GM06990 (cell line): ENCODE measurements around the gene CDH3.
A peak's percentile ranks its signal among the peaks of the same experiment; 100 is the strongest.

Experiments used
- DNase-seq: peaks from one replicate; pipeline ENCODE4 v3.0.0-alpha.2; 2011; ENCODE audit not compliant: insufficient read length; ENCODE audit errors: extremely low read depth
- H3K27me3 ChIP-seq: replicated peaks from 2 replicates; pipeline ENCODE4 v1.6.0; 2011; ENCODE audit warnings: low read length; ENCODE audit not compliant: control insufficient read depth, insufficient read depth
- H3K36me3 ChIP-seq: 2 replicates; pipeline ENCODE4 v1.5.1; 2011; ENCODE audit warnings: low read length; ENCODE audit not compliant: control insufficient read depth, insufficient read depth
- H3K4me3 ChIP-seq: replicated peaks from 2 replicates; pipeline ENCODE4 v1.5.1; 2011; ENCODE audit warnings: low read depth, mild to moderate bottlenecking, control low read depth, low read length
- TF ChIP-seq, protein P1 (sequence below): IDR thresholded peaks from 2 replicates; pipeline ENCODE4 v1.5.1; 2011; ENCODE audit warnings: low read length, control low read depth, mild to moderate bottlenecking, inconsistent platforms; ENCODE audit not compliant: insufficient read depth, poor library complexity, severe bottlenecking

The CDH3 gene

DNA sequence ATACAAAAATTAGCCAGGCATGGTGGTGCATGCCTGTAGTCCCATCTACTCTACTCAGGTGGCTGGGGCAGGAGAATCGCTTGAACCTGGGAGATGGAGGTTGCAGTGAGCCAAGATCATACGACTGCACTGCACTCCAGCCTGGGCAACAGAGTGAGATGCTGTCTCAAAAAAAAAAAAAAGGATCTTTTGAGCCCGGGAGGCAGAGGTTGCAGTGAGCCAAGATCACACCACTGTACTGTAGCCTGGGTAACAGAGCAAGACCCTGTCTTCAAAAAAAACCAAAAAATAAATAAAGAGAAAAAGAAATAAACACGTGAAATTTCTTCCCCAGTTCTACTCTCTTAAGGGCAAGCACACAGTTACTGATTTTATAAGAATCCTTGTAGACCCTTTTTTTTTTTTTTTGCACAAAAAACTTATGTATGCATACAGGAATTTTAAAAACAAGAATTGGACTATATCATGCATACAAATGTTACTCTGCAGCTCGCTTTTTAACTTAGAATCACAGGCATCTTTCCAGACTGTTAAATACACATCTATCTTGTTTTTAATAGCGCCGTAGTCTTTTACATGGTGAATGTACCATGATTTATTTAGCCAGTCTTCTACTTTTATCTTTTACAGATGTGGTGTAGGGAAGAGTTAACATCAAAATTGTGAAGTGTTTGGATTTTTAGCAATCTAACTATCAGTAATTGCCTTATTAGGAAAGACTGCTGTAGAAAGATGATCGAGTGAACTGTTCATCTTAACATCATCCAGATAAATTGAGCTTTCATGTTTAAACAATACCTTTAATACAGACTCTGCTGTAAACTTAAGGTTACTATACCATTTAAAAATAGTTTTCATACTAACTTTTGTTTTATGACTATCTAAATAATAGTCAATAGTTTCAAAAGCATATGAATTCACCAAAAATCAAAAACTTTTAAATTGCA is 14.6 kb downstream of the CDH3 start:
- Histone ChIP-seq H3K36me3 (no peaks in the 10 kb centered on the region), H3K4me3 (no peak overlapping the region), H3K27me3 (no peaks in the 10 kb centered on the region; the same call in none of the 2 replicates)
- TF ChIP-seq, protein P1, sequence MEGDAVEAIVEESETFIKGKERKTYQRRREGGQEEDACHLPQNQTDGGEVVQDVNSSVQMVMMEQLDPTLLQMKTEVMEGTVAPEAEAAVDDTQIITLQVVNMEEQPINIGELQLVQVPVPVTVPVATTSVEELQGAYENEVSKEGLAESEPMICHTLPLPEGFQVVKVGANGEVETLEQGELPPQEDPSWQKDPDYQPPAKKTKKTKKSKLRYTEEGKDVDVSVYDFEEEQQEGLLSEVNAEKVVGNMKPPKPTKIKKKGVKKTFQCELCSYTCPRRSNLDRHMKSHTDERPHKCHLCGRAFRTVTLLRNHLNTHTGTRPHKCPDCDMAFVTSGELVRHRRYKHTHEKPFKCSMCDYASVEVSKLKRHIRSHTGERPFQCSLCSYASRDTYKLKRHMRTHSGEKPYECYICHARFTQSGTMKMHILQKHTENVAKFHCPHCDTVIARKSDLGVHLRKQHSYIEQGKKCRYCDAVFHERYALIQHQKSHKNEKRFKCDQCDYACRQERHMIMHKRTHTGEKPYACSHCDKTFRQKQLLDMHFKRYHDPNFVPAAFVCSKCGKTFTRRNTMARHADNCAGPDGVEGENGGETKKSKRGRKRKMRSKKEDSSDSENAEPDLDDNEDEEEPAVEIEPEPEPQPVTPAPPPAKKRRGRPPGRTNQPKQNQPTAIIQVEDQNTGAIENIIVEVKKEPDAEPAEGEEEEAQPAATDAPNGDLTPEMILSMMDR, result no peak
- DNase-seq, result no peak

DNA sequence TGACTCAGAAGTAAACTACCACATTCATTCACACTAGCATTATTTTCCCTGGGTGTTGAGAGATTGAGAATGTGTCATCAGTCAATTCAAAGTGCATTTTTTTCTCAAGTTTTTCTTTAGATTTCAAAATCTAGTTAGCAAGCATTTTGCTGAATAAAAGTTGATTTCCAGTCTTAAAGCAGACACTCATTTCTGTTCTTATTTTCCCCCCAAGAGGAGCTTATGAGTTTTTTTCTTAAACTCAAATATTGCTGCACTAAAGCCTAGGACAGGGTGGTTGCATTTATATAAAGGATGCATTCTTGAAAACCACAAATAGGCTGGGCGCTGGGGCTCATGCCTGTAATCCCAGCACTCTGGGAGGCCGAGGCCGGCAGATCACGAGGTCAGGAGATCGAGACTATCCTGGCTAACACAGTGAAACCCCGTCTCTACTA is 15.3 kb downstream of the CDH3 start:
- Histone ChIP-seq H3K36me3 (no peaks in the 10 kb centered on the region), H3K27me3 (no peaks in the 10 kb centered on the region; the same call in none of the 2 replicates), H3K4me3 (no peak overlapping the region)
- DNase-seq, result no peak
- TF ChIP-seq, protein P1, result no peak

DNA sequence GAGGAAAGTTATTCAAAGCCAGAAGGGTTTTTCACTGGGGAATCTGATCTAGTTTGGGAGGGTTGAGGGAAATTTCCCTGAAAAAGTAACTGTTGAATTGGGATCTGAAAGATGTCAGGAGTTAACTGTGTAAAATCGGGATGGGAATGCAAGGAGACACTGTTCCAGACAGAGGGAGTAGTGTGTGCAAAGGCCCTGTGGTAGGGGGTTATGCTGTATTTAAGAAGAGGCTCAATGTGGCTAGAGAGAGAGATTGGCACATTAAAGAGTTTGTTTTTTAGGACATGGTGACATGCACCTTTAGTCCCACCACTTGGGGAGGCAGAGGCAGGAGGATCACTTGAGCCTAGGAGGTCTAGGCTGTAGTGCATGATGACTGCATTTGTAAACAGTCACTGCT is 16.9 kb downstream of the CDH3 start:
- Histone ChIP-seq H3K4me3 (no peak overlapping the region), H3K36me3 (no peaks in the 10 kb centered on the region), H3K27me3 (no peaks in the 10 kb centered on the region; the same call in none of the 2 replicates)
- TF ChIP-seq, protein P1, result no peak
- DNase-seq, result no peak

DNA sequence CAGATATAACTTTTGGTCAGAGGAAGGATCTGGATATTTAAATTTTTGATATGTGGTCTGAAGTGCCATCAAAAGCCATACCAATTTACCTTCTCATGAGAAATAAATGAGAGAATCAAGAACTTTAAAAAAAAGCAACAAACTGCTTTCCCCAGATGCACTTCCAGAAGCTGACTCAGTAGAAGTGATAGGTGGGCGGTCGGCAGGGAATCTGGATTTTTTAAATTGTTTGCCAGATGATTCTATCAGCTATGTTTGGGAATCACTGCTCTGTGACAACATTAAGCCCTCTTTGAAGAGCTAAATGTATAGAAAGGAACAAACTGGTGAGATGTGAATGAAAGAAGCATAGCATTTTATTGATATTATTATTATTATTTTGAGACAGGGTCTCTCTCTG is 19.2 kb downstream of the CDH3 start:
- TF ChIP-seq, protein P1, result no peak
- H3K4me3 ChIP-seq, result no peak overlapping the region
- DNase-seq, result no peak
- no peaks in the 10 kb centered on the region for H3K36me3 ChIP-seq
- H3K27me3 ChIP-seq, result no peaks in the 10 kb centered on the region; the same call in 1 of the 2 replicates

DNA sequence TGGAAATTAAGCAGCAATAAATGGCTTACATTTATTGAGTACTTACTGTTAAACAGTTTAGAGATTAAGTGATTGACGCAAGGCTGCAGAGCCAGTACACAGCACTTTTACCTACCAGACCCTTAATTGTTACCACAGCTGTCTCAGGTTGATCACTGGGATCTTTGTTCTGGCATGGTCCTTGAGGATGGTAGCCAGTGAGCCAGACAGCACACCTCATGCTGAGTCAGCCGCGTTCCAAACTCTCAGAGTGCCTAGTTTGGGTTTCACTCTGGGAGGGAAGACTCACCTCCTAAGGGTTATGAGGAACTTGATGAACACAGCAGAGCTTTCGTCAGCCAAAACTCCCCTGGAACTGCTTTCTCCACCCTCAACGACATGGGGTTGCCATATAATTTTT is 20.4 kb downstream of the CDH3 start:
- DNase-seq, result no peak
- TF ChIP-seq, protein P1, result no peak

DNA sequence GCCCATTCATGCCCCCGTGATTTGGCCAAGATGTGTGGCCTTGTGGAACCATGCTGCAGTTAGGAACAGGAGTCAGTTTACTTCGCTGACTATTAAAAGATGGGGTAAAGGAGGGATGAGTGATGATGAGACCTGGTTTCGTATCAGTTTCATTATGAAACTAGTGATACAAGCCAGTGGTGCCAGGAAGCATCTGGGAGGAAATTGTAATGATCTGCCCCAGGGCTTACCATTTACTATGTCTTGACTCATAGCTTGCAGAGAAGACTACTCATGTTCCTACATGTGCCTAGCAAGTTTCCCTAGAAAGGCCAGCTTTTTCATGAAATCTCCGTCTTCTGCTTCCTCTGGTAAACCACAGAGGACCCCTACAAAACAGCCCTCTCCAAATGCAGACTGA is 23.2 kb downstream of the CDH3 start:
- no peak overlapping the region for H3K4me3 ChIP-seq
- TF ChIP-seq, protein P1, result no peak
- no peaks in the 10 kb centered on the region for H3K27me3 ChIP-seq
- H3K36me3 ChIP-seq, result no peaks in the 10 kb centered on the region
- DNase-seq, result peak; percentile 39

More for the DNA sequence above, 20.4 kb downstream of the CDH3 start:
- Histone ChIP-seq H3K27me3 (no peaks in the 10 kb centered on the region), H3K4me3 (no peak overlapping the region), H3K36me3 (no peaks in the 10 kb centered on the region)
